VCaP (cell line): Measurements from ENCODE around the gene BNC2.

Experiments
- H3K27ac ChIP-seq: fragments of 450-650 bp; 2 replicates; pipeline ENCODE4 v1.5.1; 2017
- TF ChIP-seq, protein P1 (sequence below): fragments of 450-650 bp; conservative IDR thresholded peaks from 2 replicates; pipeline ENCODE4 v1.5.1; 2017; ENCODE audit warnings: mild to moderate bottlenecking, moderate library complexity

BNC2 gene

DNA sequence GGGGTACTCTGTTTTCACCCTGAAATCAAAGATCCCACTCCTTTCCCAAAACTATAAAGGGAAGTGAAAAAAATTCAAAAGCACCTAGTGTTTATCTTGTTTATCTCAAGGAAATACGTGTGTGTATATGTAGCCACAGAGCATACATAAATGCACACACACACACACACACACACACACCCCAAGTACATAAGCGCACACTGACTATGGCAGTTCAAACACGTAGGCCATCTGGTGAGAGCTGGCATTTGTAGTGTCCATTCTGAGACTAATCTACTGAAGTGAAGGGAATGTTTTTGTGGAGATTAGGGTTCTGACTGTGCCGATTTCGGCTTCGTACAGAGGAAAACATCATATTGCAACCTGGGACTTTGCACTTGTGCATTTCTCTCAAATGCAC is 451.7 kb downstream of the BNC2 start:
- H3K27ac ChIP-seq, result no peak overlapping the region
- TF ChIP-seq, protein P1, sequence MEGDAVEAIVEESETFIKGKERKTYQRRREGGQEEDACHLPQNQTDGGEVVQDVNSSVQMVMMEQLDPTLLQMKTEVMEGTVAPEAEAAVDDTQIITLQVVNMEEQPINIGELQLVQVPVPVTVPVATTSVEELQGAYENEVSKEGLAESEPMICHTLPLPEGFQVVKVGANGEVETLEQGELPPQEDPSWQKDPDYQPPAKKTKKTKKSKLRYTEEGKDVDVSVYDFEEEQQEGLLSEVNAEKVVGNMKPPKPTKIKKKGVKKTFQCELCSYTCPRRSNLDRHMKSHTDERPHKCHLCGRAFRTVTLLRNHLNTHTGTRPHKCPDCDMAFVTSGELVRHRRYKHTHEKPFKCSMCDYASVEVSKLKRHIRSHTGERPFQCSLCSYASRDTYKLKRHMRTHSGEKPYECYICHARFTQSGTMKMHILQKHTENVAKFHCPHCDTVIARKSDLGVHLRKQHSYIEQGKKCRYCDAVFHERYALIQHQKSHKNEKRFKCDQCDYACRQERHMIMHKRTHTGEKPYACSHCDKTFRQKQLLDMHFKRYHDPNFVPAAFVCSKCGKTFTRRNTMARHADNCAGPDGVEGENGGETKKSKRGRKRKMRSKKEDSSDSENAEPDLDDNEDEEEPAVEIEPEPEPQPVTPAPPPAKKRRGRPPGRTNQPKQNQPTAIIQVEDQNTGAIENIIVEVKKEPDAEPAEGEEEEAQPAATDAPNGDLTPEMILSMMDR, result no peak

DNA sequence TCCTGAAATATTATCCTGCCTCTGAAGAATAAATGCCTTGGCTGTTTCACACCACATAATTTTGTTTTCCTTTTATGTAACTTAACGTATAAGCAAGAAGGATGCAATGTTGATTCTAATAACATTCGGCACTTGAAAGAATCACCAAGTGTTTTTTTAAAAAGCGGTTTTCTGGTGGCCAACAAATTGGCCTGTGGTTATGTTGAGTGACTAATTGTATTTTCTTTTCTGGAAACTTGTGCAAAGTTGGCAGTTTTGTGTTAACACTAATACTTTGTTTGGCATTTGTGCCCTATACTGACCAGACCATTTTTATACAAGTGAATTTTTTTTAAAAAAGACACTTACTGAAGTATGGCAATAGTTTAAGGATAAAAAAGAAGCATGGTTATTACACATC is 452.7 kb downstream of the BNC2 start:
- no peak overlapping the region for H3K27ac ChIP-seq
- TF ChIP-seq, protein P1, result no peak

DNA sequence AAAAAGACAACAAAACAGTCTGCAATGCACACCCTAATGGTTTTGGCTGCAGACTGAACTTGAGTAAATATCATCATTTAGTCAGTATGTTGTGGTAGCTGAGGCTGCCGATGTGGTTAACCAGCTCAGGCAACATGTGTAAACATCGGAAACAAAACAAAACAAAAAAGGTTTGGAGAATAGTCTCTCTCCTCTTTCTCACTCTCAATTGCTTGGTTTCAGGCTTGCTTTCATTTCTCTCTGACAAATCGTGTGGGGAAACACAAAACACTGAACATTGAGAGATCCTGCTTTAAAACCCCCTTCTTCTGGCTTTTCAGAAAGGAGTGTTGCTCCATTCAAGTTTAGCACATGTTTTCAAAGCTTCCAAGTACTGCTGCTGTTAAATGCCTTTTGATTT is 453.3 kb downstream of the BNC2 start:
- H3K27ac ChIP-seq, result no peak overlapping the region
- TF ChIP-seq, protein P1, result no peak

DNA sequence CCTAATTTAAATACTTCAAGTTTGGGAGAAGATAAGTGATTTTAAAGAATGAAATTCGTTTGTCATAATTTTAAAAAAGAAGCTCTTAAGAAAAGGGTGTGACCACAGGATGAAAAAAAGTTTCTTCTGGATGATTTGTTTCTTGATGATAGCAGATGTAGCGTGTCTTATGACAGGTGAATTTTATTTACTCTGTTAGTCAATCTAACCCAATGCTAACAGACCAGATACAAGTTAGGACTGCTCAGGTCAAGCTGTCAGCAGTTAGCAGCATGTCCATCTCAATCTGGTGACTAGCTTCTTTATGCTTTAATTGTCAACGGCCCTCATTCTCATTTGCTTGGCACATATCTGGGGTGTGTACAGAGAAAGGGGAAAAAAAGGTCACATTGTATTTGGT is 456.0 kb downstream of the BNC2 start:
- TF ChIP-seq, protein P1, result no peak
- H3K27ac ChIP-seq, result no peak overlapping the region

DNA sequence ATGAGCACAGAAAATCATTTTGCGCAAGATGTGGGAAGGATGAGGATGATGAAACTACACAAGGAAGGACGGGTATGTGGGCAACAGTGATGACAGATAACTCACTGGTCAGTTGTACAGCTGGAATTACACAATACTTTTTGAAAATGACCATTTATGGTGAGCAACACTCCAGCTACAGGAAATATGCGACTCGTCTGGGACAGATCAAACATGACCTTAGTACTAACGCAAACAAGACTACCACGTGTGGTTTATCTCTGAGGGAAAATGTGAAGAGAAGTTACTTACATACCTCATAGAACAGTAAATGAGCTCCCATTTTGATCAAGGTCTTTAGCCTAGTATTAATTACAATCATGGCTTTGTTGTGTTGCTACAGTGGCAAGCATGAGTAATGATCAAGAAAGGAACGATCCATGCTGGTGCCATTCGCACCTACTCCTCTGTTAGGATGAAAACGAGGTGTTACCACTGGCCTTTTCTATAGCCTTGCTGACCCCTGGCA is 456.9 kb downstream of the BNC2 start:
- TF ChIP-seq, protein P1, result no peak
- H3K27ac ChIP-seq, result no peak overlapping the region

DNA sequence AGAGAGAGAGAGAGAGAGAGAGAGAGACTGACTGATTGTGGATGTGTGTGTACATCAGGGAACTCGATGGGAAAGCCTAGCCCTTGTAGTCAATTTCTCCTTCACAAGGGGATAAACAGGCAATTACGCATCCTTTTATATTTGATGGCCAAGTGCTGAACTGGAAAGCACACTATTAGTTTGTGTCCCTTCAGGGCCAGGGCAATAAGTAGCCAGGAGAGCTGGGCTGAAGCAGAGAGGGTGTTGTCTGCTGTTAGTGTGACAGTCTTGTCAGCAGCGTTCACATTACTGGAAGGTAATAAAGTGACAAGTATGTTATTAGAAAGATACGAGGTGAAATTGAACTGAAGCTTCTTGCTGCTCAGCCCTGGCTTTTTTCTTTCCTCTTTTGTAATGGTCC is 457.7 kb downstream of the BNC2 start:
- H3K27ac ChIP-seq, result peak overlapping the region; percentile 73; the same call in 1 of the 2 replicates
- TF ChIP-seq, protein P1, result no peak

DNA sequence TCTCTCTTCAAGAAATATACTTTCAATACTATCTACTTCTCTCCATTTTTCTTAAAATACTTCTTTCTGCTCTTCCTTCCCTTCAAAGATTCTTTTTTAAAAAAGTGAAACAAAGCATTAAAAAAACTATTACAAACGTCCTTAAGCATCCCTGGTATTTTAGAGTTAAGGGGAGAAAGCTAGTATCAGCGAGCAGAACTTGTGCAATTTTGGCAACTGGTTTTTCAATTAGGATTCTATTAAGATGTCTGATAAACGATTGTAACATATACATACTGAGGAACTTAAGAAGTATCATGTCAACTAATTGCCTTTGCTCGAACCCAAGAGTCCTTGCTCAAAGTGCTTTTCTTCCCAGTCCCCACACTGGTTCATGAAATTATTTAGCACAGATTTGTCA is 459.2 kb downstream of the BNC2 start:
- TF ChIP-seq, protein P1, result no peak

More for the DNA sequence above, 459.2 kb downstream of the BNC2 start:
- peak overlapping the region; percentile 73 for H3K27ac ChIP-seq
